ENCODE data around the gene GCNT4.

The GCNT4 gene

GRCh38 chr5:75050415-75050814, 1.9 kb downstream of the GCNT4 start:
- DNase-seq, result no peak

GRCh38 chr5:75049456-75050351, 2.7 kb downstream of the GCNT4 start:
- DNase-seq, result no peak

GRCh38 chr5:75048457-75048953, 3.9 kb downstream of the GCNT4 start:
- no peak for DNase-seq

- no peak for DNase-seq
Observed at GRCh38 chr5:75047356-75047755, 5.0 kb downstream of the GCNT4 start.

- no peak for DNase-seq
Observed at GRCh38 chr5:75046366-75047142, 5.8 kb downstream of the GCNT4 start.

- no peak for DNase-seq
Observed at GRCh38 chr5:75045071-75045470, 7.3 kb downstream of the GCNT4 start.

- DNase-seq, result no peak
Observed at GRCh38 chr5:75044406-75044805, 8.0 kb downstream of the GCNT4 start.

- no peak for DNase-seq
Observed at GRCh38 chr5:75043633-75044264, 8.6 kb downstream of the GCNT4 start.

GRCh38 chr5:75042522-75042921, 9.8 kb downstream of the GCNT4 start:
- DNase-seq, result no peak

GRCh38 chr5:75040973-75041372, 11.4 kb downstream of the GCNT4 start:
- no peak for DNase-seq

GRCh38 chr5:75037106-75037505, 15.3 kb downstream of the GCNT4 start:
- DNase-seq, result no peak

- no peak for DNase-seq
Observed at GRCh38 chr5:75034137-75034739, 18.1 kb downstream of the GCNT4 start.

GRCh38 chr5:75031366-75031765, 21.0 kb downstream of the GCNT4 start:
- no peak for DNase-seq

- no peak for DNase-seq
Observed at GRCh38 chr5:75028090-75028489, 24.3 kb downstream of the GCNT4 start.

GRCh38 chr5:75023368-75024159, 28.8 kb downstream of the GCNT4 start:
- DNase-seq, result no peak

- DNase-seq, result no peak
Observed at GRCh38 chr5:75021800-75022199, 30.6 kb downstream of the GCNT4 start.

- no peak for DNase-seq
Observed at GRCh38 chr5:75021219-75021618, 31.1 kb downstream of the GCNT4 start.

GRCh38 chr5:75020016-75020656, 32.2 kb downstream of the GCNT4 start:
- no peak for DNase-seq

GRCh38 chr5:75018805-75019587, 33.4 kb downstream of the GCNT4 start:
- no peak for DNase-seq

GRCh38 chr5:75017971-75018370, 34.4 kb downstream of the GCNT4 start:
- DNase-seq, result no peak

GRCh38 chr5:75016896-75017295, 35.5 kb downstream of the GCNT4 start:
- DNase-seq, result no peak

Measured in NCI-H2107 (cell line).